ENCODE measurements around the gene MYH15.

GRCh38 chr3:108462899-108463298 is 47.5 kb downstream of the MYH15 start:
- TF ChIP-seq YY1 (IDR thresholded peaks at IDR 0.05; ENCODE audit: low read depth, low read length) (no peak), CHD1 (IDR thresholded peaks at IDR 0.05; ENCODE audit: low read depth, low read length) (no peak), CTCF (IDR thresholded peaks at IDR 0.05; ENCODE audit: control extremely low read depth in 1 of 3, insufficient read depth in 1 of 3, low read depth in 1 of 3, low read length in 3 of 3) (no peak), EZH2 (IDR thresholded peaks at IDR 0.05; ENCODE audit: low read depth, low read length, severe bottlenecking) (no peak), CBX5 (IDR thresholded peaks at IDR 0.05; ENCODE audit: low read depth, low read length) (no peak), POLR2A (IDR thresholded peaks at IDR 0.05; ENCODE audit: control extremely low read depth in 1 of 2, low read depth in 2 of 2, low read length in 2 of 2) (no peak), CREB1 (IDR thresholded peaks at IDR 0.05) (no peak)
